ENCODE data around the gene LAMC1. TPM values are rescaled to one million over a fixed set of nuclear protein-coding genes. Genes with fewer than 3 reads are reported as not detected.

Gene LAMC1
- total RNA-seq, 1 experiment from 2014 or later, result 61.2 TPM

GRCh38 chr1:183004141-183004540, 19.1 kb upstream of the LAMC1 start (continued):
- TF ChIP-seq REST (IDR thresholded peaks at IDR 0.05; ENCODE audit: low read depth), result no peak

GRCh38 chr1:183011859-183012258, 11.4 kb upstream of the LAMC1 start:
- Histone ChIP-seq H3K9ac (ENCODE audit: low read length) (no peak overlapping the region), H3K4me3 (replicated peaks in 1 of 2; ENCODE audit: low read depth in 1 of 2, low read length in 2 of 2) (no peak overlapping the region), H2AFZ (ENCODE audit: low read depth, low read length, poor library complexity, severe bottlenecking) (peak overlapping the region; percentile 24), H3K79me2 (ENCODE audit: insufficient read depth, low read length) (no peaks in the 10 kb centered on the region), H3K4me1 (ENCODE audit: control insufficient read depth in 1 of 2, insufficient read depth in 2 of 2, low read length in 2 of 2) (no peaks in the 10 kb centered on the region), H3K27me3 (ENCODE audit: insufficient read depth, low read length) (no peaks in the 10 kb centered on the region), H3K9me3 (ENCODE audit: control insufficient read depth in 1 of 2, insufficient read depth in 1 of 2, low read depth in 1 of 2, low read length in 2 of 2) (no peaks in the 10 kb centered on the region), H3K4me2 (ENCODE audit: low read length) (no peak overlapping the region), H3K27ac (ENCODE audit: low read depth, low read length) (no peak overlapping the region), H3K36me3 (ENCODE audit: control insufficient read depth in 1 of 2, insufficient read depth in 2 of 2, low read length in 2 of 2) (no peaks in the 10 kb centered on the region), H4K20me1 (ENCODE audit: insufficient read depth) (no peaks in the 10 kb centered on the region), H3K9me2 (ENCODE audit: insufficient read depth) (no peaks in the 10 kb centered on the region)
- TF ChIP-seq POLR2AphosphoS5 (IDR thresholded peaks at IDR 0.05; ENCODE audit: low read depth, low read length) (no peak), RAD21 (IDR thresholded peaks at IDR 0.05; ENCODE audit: low read depth) (no peak), CTCF (IDR thresholded peaks at IDR 0.05 in 2 of 3, conservative IDR thresholded peaks at IDR 0.05 in 1 of 3; ENCODE audit: borderline replicate concordance in 1 of 3, insufficient read depth in 1 of 3, low read depth in 2 of 3, low read length in 2 of 3) (no peak), SP1 (IDR thresholded peaks at IDR 0.05; ENCODE audit: low read depth) (no peak), EGR1 (IDR thresholded peaks at IDR 0.05; ENCODE audit: low read depth) (no peak), SIN3A (IDR thresholded peaks at IDR 0.05; ENCODE audit: low read depth) (no peak), EZH2 (IDR thresholded peaks at IDR 0.05) (no peak), MAX (IDR thresholded peaks at IDR 0.05) (no peak), POLR2A (IDR thresholded peaks at IDR 0.05; ENCODE audit: borderline replicate concordance, extremely low read depth, insufficient read depth, insufficient read length) (no peak), CBX3 (IDR thresholded peaks at IDR 0.05; ENCODE audit: low read depth) (no peak), FOSL1 (IDR thresholded peaks at IDR 0.05; ENCODE audit: low read depth) (no peak), TCF7L2 (IDR thresholded peaks at IDR 0.05; ENCODE audit: borderline replicate concordance, extremely low read depth, insufficient read depth, insufficient read length) (no peak)
- RAD21 ChIA-PET (ENCODE audit: low non-redundant PET in 1 of 2, low total read pairs in 2 of 2, uncharacterized antibody in 2 of 2, unreplicated experiment in 2 of 2), result no interaction called here
- intact Hi-C loops (cut with micrococcal nuclease), result no loop called here
- DNase-seq (ENCODE audit: low read depth, low spot score) (no peak), ATAC-seq (no peak)
- no TSS peak for BruUV-seq (replicated peaks)
- CTCF ChIA-PET, result no interaction called here
- POLR2A ChIA-PET, result no interaction called here

All from HCT116 (cell line).